GM23248 (cell line): ENCODE data around the gene VWA5B2.

Experiments
- EZH2 ChIP-seq: fragments of 200-600 bp; sonication (generic); IDR thresholded peaks from 2 replicates; pipeline ENCODE4 v1.6.1; 2018; ENCODE audit warnings: antibody characterized with exemption, mild to moderate bottlenecking; ENCODE audit not compliant: insufficient read depth, poor library complexity, severe bottlenecking
- EZH2phosphoT487 ChIP-seq: fragments of 200-600 bp; sonication (generic); IDR thresholded peaks from 2 replicates; pipeline ENCODE4 v1.6.1; 2018; ENCODE audit warnings: antibody characterized with exemption, moderate library complexity, mild to moderate bottlenecking, low read depth; ENCODE audit not compliant: insufficient read depth

DNA sequence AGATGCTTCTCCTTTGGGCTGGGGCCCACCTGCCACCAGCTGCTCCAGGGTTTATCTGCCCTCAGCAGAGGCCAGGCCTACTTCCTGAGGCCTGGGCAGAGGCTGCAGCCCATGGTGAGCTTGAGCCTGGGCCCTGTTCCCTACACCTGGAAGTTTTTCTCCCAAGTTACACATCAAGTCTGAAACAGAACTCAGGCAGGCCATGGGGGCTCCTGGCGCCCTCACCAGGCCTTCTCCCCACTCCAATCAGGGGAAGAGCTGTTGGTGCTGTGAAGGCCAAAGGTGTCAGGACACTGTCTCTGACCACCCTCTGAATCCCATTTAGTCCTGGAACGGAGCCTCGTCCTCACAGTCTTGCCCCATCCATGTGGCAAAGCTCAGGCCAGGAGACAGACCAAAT lies 7.3 kb downstream of the VWA5B2 start:
- TF ChIP-seq EZH2phosphoT487 (no peak), EZH2 (no peak)
